COR-L47 (cell line): ENCODE measurements around the gene ZBED2.
"Not testable (repeated sequence)": the region's sequence is repeated elsewhere in the genome, so short reads cannot be mapped to it uniquely, and the experiment has no call there.

ENCODE experiments used
- DNase-seq: peaks from one replicate; lab custom pipeline; 2025; lab: John Stamatoyannopoulos, UW

ZBED2 gene, protein sequence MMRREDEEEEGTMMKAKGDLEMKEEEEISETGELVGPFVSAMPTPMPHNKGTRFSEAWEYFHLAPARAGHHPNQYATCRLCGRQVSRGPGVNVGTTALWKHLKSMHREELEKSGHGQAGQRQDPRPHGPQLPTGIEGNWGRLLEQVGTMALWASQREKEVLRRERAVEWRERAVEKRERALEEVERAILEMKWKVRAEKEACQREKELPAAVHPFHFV

DNA sequence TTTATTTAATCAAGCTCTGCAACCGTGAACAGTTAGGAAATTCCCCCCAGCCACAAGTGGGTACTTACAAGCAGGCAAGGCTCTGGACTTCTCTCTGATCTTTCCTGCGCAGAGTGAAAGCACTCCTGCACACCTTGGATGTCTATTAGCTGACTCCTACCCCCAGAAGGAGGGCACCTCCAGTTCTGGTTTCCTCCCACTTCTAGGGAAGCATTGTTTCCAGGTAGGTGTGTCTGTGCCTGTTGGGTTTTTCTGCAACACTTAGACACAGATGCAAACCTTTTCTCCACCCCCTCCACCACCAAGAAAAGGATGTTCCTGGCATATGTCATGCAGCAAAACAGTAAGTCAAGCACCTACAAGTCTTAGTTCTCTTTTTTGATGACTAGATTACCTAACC lies at the start of gene ZBED2:
TSS of gene ZBED2 (minus strand) at position 115 of the 400 bp plus-strand sequence. CDS start 1,145 bp downstream, outside the sequence.
- no peak for DNase-seq

DNA sequence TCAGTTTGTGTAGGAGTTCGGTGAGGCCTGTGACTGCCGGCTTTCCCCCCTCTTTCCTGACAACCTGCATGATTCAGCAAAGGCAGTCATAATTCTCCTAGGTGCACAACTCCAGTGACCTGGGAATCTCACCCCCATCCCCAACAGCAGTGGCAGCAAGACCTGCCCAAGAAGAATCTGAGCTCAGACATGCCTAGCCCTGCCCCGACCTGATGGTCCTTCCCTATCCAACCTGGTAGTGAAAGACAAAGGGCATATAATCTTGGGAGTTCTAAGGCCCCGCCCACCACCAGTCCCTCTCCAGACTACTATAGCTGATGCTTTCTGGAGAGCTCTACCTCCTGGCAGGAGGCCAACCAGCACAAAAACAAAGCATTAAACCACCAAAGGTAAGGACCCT lies 44.2 kb upstream of the ZBED2 start:
- no peak for DNase-seq

DNA sequence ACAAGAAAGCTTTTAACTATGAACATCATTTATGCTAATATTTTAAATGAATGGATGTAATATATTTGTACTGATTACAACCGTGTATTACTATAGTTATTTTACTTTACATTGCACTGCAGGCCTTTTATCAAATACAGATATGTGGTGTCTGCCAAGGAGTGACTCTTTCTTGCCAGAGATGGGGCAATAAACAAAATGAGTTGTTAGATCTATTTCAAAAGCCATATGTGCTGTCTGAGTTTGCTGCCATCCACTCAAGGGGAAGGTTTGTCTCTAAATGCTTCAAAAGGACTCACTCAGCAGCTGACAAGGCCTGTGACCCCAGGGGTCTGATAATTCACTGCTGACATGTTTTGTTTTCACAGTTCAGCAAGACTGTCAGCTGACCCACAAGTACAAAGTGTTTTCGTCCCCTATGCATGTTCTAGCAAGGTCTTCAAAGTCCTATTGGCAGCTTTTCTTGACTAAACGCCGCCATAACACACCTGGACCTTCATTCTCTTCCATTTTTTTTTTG lies 41.3 kb upstream of the ZBED2 start:
- DNase-seq, result peak; percentile 43

- DNase-seq, result no peak
These were observed 40.3 kb upstream of the ZBED2 start for GRCh38 chr3:111635403-111635802.

GRCh38 chr3:111630638-111631037 lies 35.5 kb upstream of the ZBED2 start:
- not testable (repeated sequence) for DNase-seq

DNA sequence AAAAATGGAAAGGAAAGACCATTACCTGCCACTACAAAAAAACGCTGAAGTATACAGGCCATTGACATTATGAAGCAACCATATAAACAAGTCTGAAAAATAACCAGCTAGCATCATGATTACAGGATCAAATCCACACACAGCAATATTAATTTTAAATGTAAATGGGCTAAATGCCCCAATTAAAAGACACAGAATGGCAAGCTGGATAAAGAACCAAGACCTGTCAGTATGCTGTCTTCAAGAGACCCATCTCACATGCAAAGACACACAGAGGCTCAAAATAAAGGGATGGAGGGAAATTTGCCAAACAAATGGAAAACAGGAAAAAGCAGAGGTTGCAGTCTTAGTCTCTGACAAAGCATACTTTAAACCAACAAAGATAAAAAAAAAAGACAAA lies 33.9 kb upstream of the ZBED2 start:
- not testable (repeated sequence) for DNase-seq

GRCh38 chr3:111627092-111627491 lies 31.9 kb upstream of the ZBED2 start:
- DNase-seq, result no peak

DNA sequence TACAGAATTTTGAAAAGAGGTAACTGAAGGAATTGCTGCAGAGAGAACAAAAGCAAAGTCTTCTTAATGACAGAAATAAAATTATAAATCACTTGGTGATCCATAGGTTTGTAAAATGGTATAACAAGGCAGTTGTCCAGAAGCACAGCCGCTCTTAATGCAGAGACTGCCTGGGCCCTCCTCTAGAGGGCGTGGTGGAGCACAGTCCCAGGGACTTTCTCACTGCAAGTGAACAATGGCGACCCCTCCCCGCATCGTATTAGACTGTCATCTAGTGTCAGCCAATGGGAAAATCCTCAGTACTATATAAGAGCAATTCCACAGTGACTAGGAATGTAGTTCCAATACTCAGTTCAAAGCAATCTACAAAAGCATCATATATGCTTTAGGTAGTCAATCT lies 26.4 kb upstream of the ZBED2 start:
- peak; percentile 10 for DNase-seq

DNA sequence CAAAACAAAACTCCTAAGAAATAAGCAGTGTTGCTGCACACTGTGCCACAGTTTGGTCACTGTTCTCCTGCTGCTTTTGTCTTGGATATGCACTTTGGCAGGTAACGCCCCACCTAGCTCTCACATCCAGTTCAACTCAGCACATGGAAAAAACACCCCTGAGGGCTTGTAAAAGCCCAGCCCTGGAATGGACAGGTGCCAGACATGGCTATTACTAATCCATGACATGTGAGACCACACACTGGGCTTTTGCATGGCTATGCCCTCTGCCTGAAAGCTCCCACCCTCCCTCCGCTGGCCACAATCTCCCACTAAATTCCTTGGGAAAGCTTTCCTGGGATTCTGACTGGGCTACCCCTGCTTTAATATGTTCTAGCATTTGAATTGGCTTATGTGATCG lies 24.7 kb upstream of the ZBED2 start:
- peak; percentile 33 for DNase-seq

GRCh38 chr3:111618945-111619344 lies 23.8 kb upstream of the ZBED2 start:
- no peak for DNase-seq

- no peak for DNase-seq
These were observed 22.9 kb upstream of the ZBED2 start for GRCh38 chr3:111617912-111618601.

GRCh38 chr3:111617406-111617805 lies 22.3 kb upstream of the ZBED2 start:
- no peak for DNase-seq

DNA sequence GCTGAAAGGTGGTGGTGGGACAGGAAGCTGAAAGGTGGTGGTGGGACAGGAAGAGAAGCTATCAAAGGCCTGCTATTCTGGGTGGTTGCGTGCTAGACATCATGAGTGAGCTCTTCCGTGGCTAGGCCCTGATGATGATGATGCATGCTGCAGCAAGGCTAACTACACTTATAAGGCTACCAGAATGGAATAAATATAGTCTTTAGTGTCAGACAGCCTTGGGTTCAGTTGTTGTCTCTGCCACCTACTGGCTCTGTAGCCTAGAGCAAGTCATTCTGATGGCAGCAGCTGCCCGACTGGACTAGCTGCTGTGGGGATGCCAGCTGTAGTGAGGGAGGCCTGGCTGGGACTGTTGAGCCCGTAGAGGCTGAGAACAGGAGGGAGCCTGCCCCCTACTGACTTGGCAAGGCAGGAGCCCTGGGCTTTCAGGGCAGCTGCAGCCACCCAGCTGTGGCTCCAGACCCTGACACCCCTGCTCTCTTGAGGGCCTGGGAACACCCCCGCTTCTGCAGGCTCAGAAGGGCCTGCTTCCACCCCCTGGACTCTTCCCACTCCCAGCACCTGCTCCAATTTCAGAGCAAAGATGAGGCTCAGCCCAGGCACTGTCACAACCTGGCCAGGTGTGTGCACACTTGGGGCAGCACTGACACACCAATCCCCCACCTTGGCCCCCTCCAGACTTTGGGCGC lies 21.4 kb upstream of the ZBED2 start:
- DNase-seq, result no peak

DNA sequence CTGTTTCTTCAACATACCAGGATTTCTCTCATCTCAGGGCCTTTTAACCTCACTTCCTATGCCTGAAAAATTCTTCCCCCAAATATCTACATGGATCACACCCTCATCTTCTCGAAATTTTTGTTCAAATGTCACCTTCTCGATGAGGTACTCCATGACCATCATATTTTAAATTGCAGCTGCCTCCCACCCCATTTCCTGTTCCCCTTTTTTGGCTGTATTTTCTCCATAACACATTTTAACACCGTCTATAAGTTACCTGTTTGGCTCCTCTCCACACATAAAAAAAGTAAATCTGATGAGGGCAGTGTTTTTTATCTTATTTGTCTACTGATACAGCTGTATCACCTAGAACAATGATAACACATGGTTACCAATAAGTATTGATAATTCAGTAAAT lies 20.7 kb upstream of the ZBED2 start:
- DNase-seq, result no peak

DNA sequence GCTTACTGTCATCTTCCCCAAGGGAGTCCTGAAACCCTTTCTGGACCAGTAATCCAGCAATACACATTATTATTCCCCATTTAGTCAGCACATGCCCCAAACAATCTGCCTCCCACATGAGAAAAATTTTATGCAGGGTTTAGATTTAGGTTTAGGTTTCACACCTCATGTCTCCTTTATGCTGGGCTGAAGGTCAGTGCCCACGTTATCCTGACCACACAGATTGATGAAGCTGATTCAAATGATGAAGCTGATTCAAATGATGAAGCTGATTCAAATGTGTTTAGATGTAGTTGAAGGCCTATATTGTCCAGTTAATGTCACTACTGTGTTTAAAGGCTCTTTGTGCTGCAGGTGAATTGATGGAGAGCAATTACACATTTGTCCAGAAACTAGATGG lies 18.1 kb upstream of the ZBED2 start:
- DNase-seq, result no peak

- DNase-seq, result no peak
These were observed 15.5 kb upstream of the ZBED2 start for GRCh38 chr3:111610612-111611054.

DNA sequence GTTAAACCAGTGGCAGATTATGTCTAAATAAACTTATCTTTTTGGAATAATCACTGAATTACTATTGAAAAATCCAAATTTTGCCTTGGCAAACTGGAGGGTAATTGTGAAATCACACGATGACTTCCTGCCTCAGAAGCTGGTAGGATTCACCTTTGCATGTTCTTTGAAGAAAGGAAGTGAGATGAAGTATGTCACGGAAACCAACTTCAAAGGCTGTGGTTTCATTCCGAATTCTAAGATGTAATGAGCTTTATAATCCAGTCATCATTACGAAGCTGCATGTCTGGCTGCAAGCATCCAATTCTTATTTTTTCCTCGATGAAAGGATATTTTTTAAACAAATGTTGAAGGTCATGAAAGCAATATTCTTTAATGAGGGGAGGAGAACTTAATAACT lies 15.0 kb upstream of the ZBED2 start:
- no peak for DNase-seq

- no peak for DNase-seq
These were observed 14.6 kb upstream of the ZBED2 start for GRCh38 chr3:111609700-111610099.

DNA sequence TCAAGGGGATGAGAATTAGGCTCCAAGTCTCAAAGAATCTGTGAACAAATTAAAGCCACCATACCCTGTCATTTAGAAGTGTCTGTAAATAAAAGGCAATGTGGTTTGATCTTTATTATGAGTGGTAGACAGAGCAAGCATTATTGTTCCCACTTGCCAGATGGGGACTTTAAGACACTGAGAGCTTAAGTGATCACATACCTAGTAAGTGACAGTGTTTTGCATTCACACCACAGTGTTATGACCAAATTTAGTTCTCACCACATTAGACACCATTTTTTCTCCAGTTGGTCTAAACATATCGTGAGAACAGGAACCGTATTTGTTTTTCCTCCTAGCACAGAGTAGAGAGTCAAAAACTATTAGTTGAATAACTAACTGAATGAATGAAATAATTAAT lies 13.2 kb upstream of the ZBED2 start:
- no peak for DNase-seq

DNA sequence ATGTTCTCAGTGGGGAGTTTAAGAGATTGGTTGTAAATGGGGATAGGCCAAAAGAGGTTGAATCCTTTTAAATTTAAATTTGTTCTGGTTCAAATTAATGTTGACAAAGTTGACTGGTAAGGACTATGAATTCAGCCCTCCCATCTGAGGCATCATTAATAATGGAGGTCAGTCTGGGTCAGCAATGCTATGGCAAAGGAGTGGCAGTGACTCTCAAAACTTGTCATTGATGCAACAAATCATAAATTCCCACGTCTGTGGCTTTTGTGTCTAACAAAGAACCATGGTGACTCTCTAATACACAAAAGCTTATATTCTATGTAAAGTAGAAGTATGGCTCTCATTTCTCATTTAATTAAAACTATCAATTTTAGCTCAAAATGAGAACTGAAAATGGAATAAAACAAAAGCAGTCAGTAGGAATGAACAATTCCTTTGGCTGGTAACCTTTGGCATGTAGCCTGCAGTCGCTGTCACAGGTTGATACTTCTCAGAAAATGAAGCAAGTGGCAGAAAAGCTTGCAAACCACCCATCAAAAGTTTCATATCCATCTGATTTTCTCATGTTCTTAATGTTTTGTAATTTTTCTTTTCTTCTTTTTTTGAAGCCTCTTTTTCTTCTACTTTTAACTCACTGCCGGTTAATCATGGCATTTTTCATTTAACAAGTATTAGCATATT lies 12.2 kb upstream of the ZBED2 start:
- DNase-seq, result no peak

DNA sequence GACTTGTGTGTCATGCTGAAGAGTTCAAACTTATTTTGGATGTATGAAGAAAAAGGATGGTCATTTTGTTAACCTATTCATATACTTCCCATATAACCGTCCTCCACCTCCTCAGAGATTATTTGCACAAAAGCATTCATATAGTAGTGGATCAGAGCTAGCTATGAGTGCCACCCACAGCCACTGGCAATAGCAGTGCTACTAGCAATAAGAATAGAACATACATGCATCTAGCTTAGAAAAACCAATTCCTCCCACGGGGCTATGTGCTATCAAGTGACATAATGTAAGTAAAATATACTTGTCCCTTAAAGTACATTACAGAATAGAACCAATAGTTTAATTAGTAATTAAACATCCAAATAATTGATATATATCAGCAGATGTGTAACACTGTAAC lies 10.3 kb upstream of the ZBED2 start:
- no peak for DNase-seq

GRCh38 chr3:111605018-111605417 lies 9.9 kb upstream of the ZBED2 start:
- DNase-seq, result no peak
